Erythroblast (primary cell): Measurements from ENCODE around the gene GCNT4.
"Not testable (repeated sequence)": the region's sequence is repeated elsewhere in the genome, so short reads cannot be mapped to it uniquely, and the experiment has no call there.

Source experiments
- DNase-seq, 2 experiments: peaks; one replicate each; lab custom pipeline; 2025; lab: John Stamatoyannopoulos, UW
- GATA1 ChIP-seq: IDR thresholded peaks from 2 replicates; pipeline ENCODE4 v1.6.1; 2011; ENCODE audit warnings: low read depth, mild to moderate bottlenecking, control low read depth, low read length, moderate library complexity
- POLR2A ChIP-seq: IDR thresholded peaks from 2 replicates; pipeline ENCODE4 v1.6.1; 2011; ENCODE audit warnings: mild to moderate bottlenecking, low read length

GCNT4 gene

GRCh38 chr5:75052192-75053053 is at the start of gene GCNT4:
TSS of gene GCNT4 (minus strand) at chr5:75052558. CDS start at chr5:75030037, 22,521 bp downstream.
- DNase-seq = peak; percentile 58 to 68
- TF ChIP-seq POLR2A = no peak
- no peak for TF ChIP-seq GATA1

DNA sequence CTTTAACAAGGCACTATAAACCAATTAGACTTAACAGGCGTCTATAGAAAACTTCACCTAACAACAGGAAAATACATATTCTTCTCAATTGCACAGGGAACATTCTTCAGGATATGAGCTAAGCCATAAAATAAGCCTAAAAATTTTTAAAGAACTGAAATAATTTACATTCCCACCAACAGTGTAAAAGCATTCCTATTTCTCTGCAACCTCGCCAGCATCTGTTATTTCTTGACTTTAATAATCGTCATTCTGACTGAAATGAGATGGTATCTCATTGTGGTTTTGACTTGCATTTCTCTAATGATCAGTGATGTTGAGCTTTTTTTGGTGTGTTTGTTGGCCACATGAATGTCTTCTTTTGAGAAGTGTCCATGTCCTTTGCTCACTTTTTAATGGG is 43.6 kb upstream of the GCNT4 start:
- DNase-seq = not testable (repeated sequence)

DNA sequence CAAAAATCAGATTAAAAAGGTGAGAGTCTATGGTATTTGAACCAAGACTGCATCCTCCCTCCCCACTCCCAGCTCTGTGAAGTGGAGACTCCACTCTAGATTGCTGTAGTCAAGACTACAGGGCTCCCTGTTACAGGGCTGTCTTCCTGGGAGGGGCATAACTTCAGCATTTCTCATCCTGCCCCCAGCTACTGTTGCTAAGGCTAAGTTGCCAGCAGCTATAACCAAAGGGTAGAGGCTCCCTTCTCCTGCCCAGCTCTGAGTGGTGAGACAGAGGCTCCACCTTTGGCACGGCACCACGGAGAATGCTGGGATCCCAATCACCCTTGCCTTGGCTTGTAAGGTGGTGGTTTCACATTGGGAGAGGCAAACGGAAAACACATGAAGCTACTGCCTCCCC is 39.2 kb upstream of the GCNT4 start:
- no peak for TF ChIP-seq POLR2A
- no peak for TF ChIP-seq GATA1
- no peak for DNase-seq

- TF ChIP-seq GATA1 = no peak
These were observed 37.3 kb upstream of the GCNT4 start for GRCh38 chr5:75089662-75090061.

DNA sequence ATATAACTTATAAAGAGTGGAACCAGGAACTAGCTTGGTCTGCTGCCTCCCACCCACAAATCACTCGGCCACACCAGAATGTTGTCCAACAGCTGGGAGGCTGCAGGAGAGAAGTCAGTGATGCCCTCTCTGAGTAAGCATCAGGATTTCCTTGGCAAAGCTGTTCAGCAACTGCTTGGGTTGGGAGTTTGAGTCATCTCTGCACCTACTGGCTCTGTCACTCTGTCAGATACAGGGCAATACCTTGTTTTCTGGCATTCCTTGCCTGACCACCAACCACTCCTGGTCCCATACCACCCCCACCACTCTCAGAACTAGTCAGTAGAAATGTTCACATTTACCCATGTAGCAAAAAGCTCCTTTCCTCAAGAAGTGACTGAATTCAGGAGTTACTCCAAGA is 36.8 kb upstream of the GCNT4 start:
- DNase-seq = no peak
- no peak for TF ChIP-seq GATA1

More at GRCh38 chr5:75089662-75090061, 37.3 kb upstream of the GCNT4 start:
- DNase-seq = no peak

DNA sequence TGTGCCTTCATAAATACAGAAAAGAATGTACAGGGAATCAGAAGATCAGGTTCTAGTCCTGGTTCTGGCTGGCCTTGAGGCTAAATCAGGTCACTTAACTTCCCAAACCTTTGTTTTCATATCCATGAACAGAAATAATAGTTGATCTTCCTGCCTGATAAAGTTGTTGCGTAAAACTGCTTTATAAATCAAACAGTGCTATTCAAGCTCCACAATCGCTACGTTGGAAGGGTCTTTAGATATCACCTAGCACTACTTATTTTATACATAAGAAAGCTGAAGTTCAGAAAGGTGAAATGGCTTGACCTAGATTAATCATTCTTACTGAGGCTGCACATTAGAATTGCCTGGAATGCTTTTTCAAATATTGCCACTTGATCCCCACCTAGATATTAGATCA is 36.3 kb upstream of the GCNT4 start:
- DNase-seq = no peak
- TF ChIP-seq POLR2A (no peak), GATA1 (no peak)

- no peak for DNase-seq
- TF ChIP-seq POLR2A (no peak), GATA1 (no peak)
These were observed 29.2 kb upstream of the GCNT4 start for GRCh38 chr5:75081510-75081909.

DNA sequence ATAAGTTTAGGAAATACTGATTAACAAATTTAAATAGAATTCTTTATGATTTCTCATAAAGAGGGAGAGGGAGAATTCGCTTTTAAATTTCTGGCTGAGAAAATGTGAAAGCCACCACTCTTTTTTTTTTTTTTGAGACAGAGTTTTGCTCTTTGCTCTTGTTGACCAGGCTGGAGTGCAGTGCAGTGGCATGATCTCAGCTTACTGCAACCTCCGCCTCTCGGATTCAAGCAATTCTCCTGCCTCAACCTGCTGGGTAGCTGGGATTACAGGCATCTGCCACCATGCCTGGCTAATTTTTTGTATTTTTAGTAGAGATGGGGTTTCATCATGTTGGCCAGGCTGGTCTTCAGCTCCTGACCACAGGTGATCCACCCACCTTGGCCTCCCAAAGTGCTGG is 27.0 kb upstream of the GCNT4 start:
- DNase-seq = not testable (repeated sequence)

GRCh38 chr5:75078027-75078426 is 25.7 kb upstream of the GCNT4 start:
- no peak for TF ChIP-seq POLR2A
- TF ChIP-seq GATA1 = no peak
- DNase-seq = no peak

GRCh38 chr5:75072061-75072460 is 19.7 kb upstream of the GCNT4 start:
- no peak for DNase-seq
- TF ChIP-seq POLR2A = no peak
- TF ChIP-seq GATA1 = no peak

GRCh38 chr5:75071100-75071499 is 18.7 kb upstream of the GCNT4 start:
- DNase-seq = no peak
- no peak for TF ChIP-seq POLR2A
- TF ChIP-seq GATA1 = no peak

DNA sequence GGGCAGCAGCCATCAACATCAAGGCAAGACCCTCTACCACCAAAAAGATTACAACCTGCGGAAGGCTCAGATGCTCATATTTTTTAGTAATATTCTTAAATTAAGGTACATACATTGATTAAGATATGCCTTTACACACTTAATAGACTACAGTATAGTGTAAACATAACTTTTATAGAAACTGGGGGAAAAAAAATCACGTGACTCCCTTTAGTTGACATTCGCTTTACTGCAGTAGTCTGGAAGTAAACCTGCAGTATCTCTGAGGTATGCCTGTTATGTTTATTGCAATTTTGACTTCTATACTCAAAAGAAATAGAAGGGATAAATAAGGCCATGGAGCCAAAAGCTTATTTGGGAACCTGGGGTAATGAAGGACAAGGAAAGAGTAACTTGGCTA is 15.1 kb upstream of the GCNT4 start:
- TF ChIP-seq POLR2A (no peak), GATA1 (no peak)
- DNase-seq = no peak

GRCh38 chr5:75062925-75063531 is 10.7 kb upstream of the GCNT4 start:
- no peak for DNase-seq
- TF ChIP-seq POLR2A = no peak
- TF ChIP-seq GATA1 = no peak

DNA sequence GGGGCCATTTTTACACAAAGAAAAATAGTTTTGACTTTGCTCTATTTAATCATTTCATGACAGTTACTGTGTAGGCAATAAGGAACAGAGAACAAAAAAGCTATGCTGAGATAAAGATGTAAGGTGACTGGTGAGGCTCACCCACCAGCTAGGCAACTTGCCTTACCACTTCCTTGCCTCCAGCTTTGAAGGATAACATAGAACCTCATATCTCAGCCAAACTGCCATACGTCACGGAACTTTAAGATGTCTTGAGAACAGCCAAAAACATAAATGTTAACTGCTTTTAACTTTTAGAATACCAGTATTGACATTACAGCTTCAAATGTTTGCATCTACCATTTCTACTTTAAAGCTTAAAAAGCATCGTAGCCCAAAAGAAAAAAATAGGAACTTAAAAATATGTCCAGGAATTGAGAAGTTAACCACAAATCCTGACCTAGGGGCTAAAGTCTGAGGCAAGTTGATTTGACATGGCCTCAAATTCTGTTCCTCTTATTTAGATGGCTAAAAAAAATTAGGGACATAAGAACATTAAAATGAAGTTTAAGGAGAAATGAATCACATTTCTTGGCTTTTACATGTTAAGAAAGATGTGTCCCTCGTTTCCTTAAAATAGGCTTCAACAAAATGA is 7.7 kb upstream of the GCNT4 start:
- TF ChIP-seq GATA1 (no peak), POLR2A (no peak)
- no peak for DNase-seq
